Stimulated activated CD8-positive, alpha-beta memory T cell treated with anti-CD3 and anti-CD28 coated beads, Interleukin-12 subunit alpha, Interleukin-12 subunit beta, amount 100 ng/mL, for 1 hour (primary cell): ENCODE results near the gene NEUROD6.

Source experiments
- DNase-seq: peaks from one replicate; pipeline ENCODE4 v3.0.0-alpha.2; 2020; ENCODE audit warnings: low read depth

The NEUROD6 gene

GRCh38 chr7:31340603-31341002, at the start of gene NEUROD6:
TSS of gene NEUROD6 (minus strand) at chr7:31340726. CDS start at chr7:31339268, 1,458 bp downstream.
- no peak for DNase-seq

- DNase-seq = no peak
Measured at GRCh38 chr7:31384466-31384865, 43.9 kb upstream of the NEUROD6 start.

- no peak for DNase-seq
Measured at GRCh38 chr7:31382722-31383121, 42.2 kb upstream of the NEUROD6 start.

- no peak for DNase-seq
Measured at GRCh38 chr7:31373337-31374289, 33.1 kb upstream of the NEUROD6 start.

- no peak for DNase-seq
Measured at GRCh38 chr7:31372231-31372959, 31.9 kb upstream of the NEUROD6 start.

GRCh38 chr7:31371621-31372020, 31.1 kb upstream of the NEUROD6 start:
- DNase-seq = no peak

- DNase-seq = no peak
Measured at GRCh38 chr7:31370609-31371008, 30.1 kb upstream of the NEUROD6 start.

- DNase-seq = no peak
Measured at GRCh38 chr7:31368620-31369019, 28.1 kb upstream of the NEUROD6 start.

- DNase-seq = no peak
Measured at GRCh38 chr7:31363496-31363895, 23.0 kb upstream of the NEUROD6 start.

GRCh38 chr7:31363051-31363450, 22.5 kb upstream of the NEUROD6 start:
- no peak for DNase-seq

GRCh38 chr7:31362401-31362800, 21.9 kb upstream of the NEUROD6 start:
- DNase-seq = no peak

- DNase-seq = no peak
Measured at GRCh38 chr7:31358467-31358866, 17.9 kb upstream of the NEUROD6 start.

GRCh38 chr7:31345421-31345820, 4.9 kb upstream of the NEUROD6 start:
- DNase-seq = no peak

GRCh38 chr7:31343516-31344305, 3.2 kb upstream of the NEUROD6 start:
- DNase-seq = no peak

- no peak for DNase-seq
Measured at GRCh38 chr7:31341141-31341540, 615 bp upstream of the NEUROD6 start.

GRCh38 chr7:31340051-31340450, 475 bp downstream of the NEUROD6 start:
- no peak for DNase-seq

- DNase-seq = no peak
Measured at GRCh38 chr7:31338706-31339105, 1.8 kb downstream of the NEUROD6 start.

GRCh38 chr7:31337002-31337565, 3.4 kb downstream of the NEUROD6 start:
- no peak for DNase-seq

GRCh38 chr7:31336202-31337001, 4.1 kb downstream of the NEUROD6 start:
- DNase-seq = no peak

- no peak for DNase-seq
Measured at GRCh38 chr7:31335884-31336201, 4.7 kb downstream of the NEUROD6 start.

- no peak for DNase-seq
Measured at GRCh38 chr7:31335161-31335856, 5.2 kb downstream of the NEUROD6 start.
